ENCODE results near the gene B4GALT4.

B4GALT4 gene

DNA sequence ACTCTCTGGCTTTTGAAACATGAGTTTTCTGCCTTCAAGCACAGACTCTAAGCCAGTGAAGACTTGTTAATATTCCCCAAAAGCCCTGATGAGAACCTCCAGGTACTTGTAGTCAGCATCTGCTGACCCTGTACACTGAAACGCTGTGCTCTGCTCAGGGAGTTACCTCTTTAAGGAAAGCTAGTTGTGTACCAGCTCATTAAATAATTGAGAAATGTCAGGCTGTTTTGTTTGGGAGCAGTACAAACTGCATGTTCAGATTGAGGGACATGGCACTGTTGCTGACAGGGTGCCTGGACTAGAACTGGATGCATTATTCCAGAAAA lies 45.6 kb downstream of the B4GALT4 start:
- no peak for FAIRE-seq

DNA sequence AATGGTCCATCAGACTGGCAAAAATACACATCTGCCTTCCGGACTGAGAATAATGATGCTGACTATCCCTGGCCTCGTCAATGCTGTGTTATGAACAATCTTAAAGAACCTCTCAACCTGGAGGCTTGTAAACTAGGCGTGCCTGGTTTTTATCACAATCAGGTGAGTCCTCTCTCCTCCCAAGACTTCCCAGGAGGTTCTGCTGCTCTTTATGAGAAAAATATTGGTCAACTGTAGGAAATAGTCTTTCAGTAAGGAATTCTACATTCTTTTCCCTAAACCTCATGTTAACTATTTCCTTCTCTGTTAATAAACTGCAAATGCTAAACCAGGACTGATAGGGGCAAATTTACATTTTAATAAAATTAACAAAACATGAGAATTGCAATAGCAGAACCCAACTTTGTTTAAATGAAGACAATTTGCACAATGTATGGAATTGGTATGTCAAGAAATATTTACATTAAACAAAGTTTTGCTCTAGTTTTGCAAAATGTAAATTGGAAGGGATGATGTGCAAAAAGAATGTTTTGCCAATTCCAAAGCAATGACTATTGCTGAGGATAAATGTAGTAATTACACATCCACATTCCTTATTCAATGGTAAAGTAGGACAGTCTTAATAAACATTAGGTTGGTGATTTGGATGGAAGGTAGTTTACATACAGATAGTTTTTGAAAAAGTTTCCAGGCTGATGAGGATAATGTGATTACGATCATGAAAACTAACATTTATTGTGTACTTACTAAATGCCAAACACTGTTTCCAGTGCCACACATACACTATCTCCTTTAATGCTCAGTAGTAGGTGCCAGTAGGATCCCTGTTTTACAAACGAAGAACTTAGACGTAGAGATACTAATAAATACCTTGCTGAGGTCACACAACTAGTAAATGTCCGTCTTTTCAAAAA lies 46.2 kb downstream of the B4GALT4 start:
- FAIRE-seq (no peak), DNase-seq (ENCODE audit: insufficient read length, low spot score) (no peak)
- TF ChIP-seq, protein P1, sequence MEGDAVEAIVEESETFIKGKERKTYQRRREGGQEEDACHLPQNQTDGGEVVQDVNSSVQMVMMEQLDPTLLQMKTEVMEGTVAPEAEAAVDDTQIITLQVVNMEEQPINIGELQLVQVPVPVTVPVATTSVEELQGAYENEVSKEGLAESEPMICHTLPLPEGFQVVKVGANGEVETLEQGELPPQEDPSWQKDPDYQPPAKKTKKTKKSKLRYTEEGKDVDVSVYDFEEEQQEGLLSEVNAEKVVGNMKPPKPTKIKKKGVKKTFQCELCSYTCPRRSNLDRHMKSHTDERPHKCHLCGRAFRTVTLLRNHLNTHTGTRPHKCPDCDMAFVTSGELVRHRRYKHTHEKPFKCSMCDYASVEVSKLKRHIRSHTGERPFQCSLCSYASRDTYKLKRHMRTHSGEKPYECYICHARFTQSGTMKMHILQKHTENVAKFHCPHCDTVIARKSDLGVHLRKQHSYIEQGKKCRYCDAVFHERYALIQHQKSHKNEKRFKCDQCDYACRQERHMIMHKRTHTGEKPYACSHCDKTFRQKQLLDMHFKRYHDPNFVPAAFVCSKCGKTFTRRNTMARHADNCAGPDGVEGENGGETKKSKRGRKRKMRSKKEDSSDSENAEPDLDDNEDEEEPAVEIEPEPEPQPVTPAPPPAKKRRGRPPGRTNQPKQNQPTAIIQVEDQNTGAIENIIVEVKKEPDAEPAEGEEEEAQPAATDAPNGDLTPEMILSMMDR (IDR thresholded peaks at IDR 0.05; ENCODE audit: insufficient read depth, missing control alignments), result no peak

More for the DNA sequence above, 45.6 kb downstream of the B4GALT4 start:
- TF ChIP-seq, protein P1 (IDR thresholded peaks at IDR 0.05; ENCODE audit: insufficient read depth, missing control alignments), result no peak
- DNase-seq (ENCODE audit: insufficient read length, low spot score), result no peak

DNA sequence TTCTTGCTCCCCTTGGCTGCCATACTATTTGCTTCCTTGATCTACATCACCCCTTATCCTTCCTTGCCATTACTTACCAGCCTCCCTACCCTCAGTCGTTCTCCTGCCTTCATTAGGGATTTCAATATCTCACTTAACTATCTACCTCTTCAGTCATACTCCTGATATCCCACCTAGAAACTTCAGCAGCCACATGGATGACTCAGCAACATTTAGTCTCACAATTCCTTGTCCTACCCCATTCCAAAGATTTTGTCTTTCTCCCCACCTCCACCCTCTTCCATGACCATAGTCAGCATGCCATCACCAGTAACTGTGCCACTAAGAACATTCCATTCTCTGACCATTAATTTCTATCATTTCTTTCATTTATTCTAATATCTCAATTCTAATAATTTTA lies 48.9 kb downstream of the B4GALT4 start:
- TF ChIP-seq, protein P1 (IDR thresholded peaks at IDR 0.05; ENCODE audit: insufficient read depth, missing control alignments), result no peak
- FAIRE-seq (no peak), DNase-seq (ENCODE audit: insufficient read length, low spot score) (no peak)

DNA sequence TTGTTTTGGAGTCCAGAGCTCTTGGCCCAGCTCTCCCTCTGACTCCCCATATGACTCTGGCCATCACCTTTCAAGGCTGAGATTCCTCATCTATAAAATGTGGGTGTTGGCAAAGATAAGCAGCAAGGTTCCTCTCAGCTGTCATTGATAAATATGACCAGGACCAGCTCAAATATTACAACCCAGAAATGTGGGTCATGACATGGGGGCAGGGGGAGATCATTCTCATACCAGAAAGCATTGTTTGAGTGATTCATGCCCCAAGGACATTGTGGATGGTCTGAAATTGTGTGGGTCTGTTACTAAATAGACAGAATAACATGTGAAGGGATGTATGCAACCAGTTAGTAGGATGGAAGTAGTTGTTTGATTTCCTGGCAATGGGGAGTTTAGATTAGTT lies 53.4 kb downstream of the B4GALT4 start:
- no peak for FAIRE-seq
- TF ChIP-seq, protein P1 (IDR thresholded peaks at IDR 0.05; ENCODE audit: insufficient read depth, missing control alignments), result no peak

DNA sequence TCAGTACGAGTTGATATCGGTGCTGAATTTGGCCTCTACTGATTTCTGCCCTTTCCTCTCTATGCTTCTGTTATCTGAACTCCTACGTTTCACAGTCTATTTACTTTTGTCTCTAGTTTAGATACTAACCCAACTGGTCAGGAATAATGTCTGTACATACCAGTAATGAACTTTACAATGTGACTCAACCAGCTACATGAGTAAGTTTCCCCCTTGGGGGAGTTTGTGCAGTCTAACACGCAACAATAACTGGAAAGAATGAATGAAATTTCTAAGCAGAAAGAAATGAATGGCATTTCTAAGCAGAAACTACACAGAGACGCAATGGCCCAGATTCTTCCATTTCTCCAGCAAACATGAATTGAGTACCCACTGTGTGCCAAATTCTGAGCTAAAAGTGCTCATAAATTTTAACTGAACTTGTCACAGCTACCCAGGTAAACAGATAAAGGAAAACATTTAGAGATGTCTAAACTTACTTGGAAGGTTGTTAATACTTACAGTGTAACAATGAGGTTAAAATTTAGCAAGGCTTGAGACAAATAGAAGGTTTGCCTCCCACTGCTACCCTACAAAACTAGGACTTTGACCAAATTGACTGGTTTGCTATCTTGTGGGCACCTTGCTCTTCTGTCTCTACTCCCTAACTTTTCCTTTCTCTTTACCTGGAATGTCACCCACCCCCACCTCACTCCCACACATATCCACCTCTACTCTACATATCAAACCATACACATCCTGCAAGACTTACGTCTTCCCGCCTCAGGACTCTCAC lies 55.7 kb downstream of the B4GALT4 start:
- DNase-seq (ENCODE audit: insufficient read length, low spot score) (no peak), FAIRE-seq (no peak)
- TF ChIP-seq, protein P1 (IDR thresholded peaks at IDR 0.05; ENCODE audit: insufficient read depth, missing control alignments), result no peak

More for the DNA sequence above, 53.4 kb downstream of the B4GALT4 start:
- no peak for DNase-seq (ENCODE audit: insufficient read length, low spot score)

DNA sequence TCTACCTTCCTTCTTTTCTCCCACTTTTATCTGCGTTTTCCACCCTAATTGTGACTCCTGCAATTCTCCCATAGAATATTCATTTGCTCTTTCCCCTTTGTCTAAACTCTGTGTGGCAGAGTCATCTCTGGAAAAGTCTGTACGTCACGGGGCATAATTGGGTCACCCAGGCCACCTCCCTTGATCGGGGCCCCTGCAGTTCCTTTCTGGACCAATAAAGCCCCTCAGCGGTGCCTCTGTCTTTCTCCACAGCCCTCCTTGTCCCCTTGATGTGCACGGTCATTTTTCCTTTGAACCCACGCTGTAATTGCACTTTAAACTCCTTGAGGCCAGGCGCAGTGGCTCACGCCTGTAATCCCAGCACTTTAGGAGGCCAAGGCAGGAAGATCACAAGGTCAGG lies 56.6 kb downstream of the B4GALT4 start:
- no peak for DNase-seq (ENCODE audit: insufficient read length, low spot score)
- TF ChIP-seq, protein P1 (IDR thresholded peaks at IDR 0.05; ENCODE audit: insufficient read depth, missing control alignments), result no peak
- FAIRE-seq, result no peak
